ENCODE data around the gene CACNB2. TPM values are rescaled to one million over a fixed set of nuclear protein-coding genes. Genes with fewer than 3 reads are reported as not detected.
"Not testable (repeated sequence)": the region's sequence is repeated elsewhere in the genome, so short reads cannot be mapped to it uniquely, and the experiment has no call there.

The CACNB2 gene
- total and polyA plus RNA-seq, 12 donors: 4.3 to 82.3 (median 12.9) TPM

DNA sequence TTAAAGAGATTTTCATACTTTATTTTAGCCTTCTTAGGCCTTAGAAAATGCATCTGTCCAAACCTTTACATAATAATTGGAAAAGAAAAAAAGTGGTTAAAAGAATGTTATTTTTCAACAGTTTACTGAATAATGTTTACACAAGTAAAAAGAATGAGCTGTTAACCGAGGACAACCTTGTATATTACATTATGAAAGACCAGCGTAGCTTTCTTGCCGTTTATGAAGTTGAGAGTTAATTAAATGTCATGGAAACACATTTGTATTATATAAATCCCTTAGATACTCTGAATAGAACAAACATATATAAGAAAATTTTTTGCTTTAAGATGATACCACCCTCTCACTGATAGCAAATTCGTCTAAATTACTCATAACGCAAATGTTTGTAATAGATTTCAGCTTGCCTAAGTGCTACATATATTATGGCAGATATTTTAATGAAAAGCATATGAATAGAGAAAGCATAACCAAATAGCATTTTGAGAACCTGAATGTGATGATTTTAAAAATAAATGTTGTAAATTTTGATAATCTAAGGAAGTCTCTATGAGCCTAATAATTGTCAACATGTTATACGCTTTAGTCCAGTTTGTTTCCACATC lies 9.1 kb downstream of the CACNB2 start:
- DNase-seq: no peak
- Histone ChIP-seq H3K9me3 (replicated peaks in 1 of 3) (no peaks in the 10 kb centered on the region), H3K27ac (no peak overlapping the region), H3K36me3 (replicated peaks in 1 of 2) (no peaks in the 10 kb centered on the region), H3K27me3 (no peaks in the 10 kb centered on the region), H3K4me1 (replicated peaks in 1 of 2) (no peaks in the 10 kb centered on the region), H3K4me3 (no peak overlapping the region)
- no peak for TF ChIP-seq POLR2A (IDR thresholded peaks at IDR 0.05)
- TF ChIP-seq, protein P1, sequence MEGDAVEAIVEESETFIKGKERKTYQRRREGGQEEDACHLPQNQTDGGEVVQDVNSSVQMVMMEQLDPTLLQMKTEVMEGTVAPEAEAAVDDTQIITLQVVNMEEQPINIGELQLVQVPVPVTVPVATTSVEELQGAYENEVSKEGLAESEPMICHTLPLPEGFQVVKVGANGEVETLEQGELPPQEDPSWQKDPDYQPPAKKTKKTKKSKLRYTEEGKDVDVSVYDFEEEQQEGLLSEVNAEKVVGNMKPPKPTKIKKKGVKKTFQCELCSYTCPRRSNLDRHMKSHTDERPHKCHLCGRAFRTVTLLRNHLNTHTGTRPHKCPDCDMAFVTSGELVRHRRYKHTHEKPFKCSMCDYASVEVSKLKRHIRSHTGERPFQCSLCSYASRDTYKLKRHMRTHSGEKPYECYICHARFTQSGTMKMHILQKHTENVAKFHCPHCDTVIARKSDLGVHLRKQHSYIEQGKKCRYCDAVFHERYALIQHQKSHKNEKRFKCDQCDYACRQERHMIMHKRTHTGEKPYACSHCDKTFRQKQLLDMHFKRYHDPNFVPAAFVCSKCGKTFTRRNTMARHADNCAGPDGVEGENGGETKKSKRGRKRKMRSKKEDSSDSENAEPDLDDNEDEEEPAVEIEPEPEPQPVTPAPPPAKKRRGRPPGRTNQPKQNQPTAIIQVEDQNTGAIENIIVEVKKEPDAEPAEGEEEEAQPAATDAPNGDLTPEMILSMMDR (IDR thresholded peaks at IDR 0.05): no peak
- 83 to 88% (median 87%) methylated on average over 6 of the region's 6 CpGs for WGBS, 4 donors
- intact Hi-C loops (cut with DNase I): no loop called here

DNA sequence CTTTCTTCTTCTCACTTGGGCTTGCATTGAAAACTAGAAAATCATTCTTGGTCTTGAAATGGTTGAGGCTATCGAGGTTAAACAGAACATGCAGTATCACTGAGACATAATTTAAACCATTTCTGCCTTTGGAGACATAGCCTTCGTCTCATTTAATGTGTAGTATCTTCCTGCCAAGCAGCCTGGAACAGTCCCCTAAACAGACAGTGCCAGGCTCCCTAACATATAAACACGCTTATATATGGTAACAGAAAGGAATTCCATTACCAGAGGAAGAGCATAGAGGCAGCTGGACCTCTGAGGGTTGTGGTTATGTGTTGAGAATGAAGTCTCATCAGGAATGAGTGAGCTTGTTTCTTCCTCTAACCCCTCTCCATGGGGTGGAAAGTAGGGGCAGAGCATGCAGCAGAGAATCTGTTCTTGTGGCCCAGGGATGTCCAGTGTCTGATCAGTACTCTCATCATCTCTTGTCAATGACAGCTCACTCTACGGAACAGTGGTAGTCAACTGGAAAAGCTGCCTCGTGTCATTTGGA lies 11.2 kb downstream of the CACNB2 start:
- Histone ChIP-seq H3K27me3 (no peaks in the 10 kb centered on the region), H3K4me1 (replicated peaks in 1 of 2) (no peaks in the 10 kb centered on the region), H3K4me3 (no peak overlapping the region), H3K36me3 (replicated peaks in 1 of 2) (no peaks in the 10 kb centered on the region), H3K9me3 (replicated peaks in 1 of 3) (no peaks in the 10 kb centered on the region), H3K27ac (no peak overlapping the region)
- WGBS, 4 donors: 80 to 91% (median 89%) methylated on average over 5 of the region's 5 CpGs
- DNase-seq: no peak
- intact Hi-C loops (cut with DNase I): no loop called here
- TF ChIP-seq, protein P1 (IDR thresholded peaks at IDR 0.05): no peak
- no peak for TF ChIP-seq POLR2A (IDR thresholded peaks at IDR 0.05)

DNA sequence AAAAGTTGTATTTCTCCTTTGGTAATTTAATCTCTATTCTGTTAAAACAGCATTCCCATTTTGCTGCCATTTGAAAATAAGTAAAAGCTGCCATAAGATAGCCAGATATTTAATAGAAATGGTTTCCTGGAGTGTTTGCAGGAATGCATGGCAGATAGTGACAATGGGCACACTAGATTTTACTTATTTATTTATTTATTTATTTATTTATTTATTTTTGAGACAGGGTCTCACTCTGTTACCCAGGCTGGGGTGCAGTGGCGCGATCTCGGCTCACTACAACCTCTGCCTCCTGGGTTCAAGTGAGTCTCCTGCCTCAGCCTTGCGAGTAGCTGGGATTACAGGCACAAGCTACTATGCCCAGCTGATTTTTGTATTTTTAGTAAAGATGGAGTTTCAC lies 13.2 kb downstream of the CACNB2 start:
- WGBS, 4 donors: 97 to 99% (median 98%) methylated on average over 4 of the region's 4 CpGs

GRCh38 chr10:18155321-18155720 lies 15.1 kb downstream of the CACNB2 start:
- Histone ChIP-seq H3K4me3 (no peak overlapping the region), H3K27ac (no peak overlapping the region), H3K9me3 (replicated peaks in 1 of 3) (no peaks in the 10 kb centered on the region), H3K36me3 (replicated peaks in 1 of 2) (no peaks in the 10 kb centered on the region), H3K27me3 (no peaks in the 10 kb centered on the region), H3K4me1 (replicated peaks in 1 of 2) (peaks cover 0 to 20% of the 10 kb centered on the region in 2 donors)
- no peak for TF ChIP-seq POLR2A (IDR thresholded peaks at IDR 0.05)
- TF ChIP-seq, protein P1 (IDR thresholded peaks at IDR 0.05): no peak
- intact Hi-C loops (cut with DNase I): no loop called here
- no peak for DNase-seq

More for the DNA sequence above, 13.2 kb downstream of the CACNB2 start:
- H3K4me3 ChIP-seq; H3K36me3 ChIP-seq (replicated peaks in 1 of 2); H3K4me1 ChIP-seq (replicated peaks in 1 of 2); H3K27ac ChIP-seq; intact Hi-C loops (cut with DNase I); DNase-seq; H3K9me3 ChIP-seq (replicated peaks in 1 of 3); H3K27me3 ChIP-seq: not testable (repeated sequence)

DNA sequence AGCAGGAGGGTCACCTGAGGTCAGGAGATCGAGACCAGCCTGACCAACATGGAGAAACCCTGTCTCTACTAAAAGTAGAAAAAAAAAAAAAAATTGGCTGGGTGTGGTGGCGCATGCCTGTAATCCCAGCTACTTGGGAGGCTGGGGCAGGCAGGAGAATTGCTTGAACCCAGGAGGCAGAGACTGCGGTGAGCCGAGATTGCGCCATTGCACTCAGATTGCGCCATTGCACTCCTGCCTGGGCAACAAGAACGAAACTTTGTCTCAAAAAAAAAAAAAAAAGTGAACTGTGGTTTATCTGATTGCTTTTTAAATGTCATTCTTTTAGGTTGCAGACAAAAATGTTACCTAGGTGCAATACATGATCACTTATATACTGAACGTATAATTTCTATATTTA lies 16.6 kb downstream of the CACNB2 start:
- not testable (repeated sequence) for H3K27ac ChIP-seq

More for the DNA sequence above, 16.6 kb downstream of the CACNB2 start:
- H3K36me3 ChIP-seq (replicated peaks in 1 of 2); DNase-seq; intact Hi-C loops (cut with DNase I); H3K4me3 ChIP-seq; H3K27me3 ChIP-seq; H3K9me3 ChIP-seq (replicated peaks in 1 of 3): not testable (repeated sequence)
- peaks cover 0 to 20% of the 10 kb centered on the region in 2 donors for H3K4me1 ChIP-seq (replicated peaks in 1 of 2)
- WGBS, 4 donors: 81 to 86% (median 82%) methylated on average over 8 of the region's 8 CpGs

Data from adrenal gland (tissue), 12 donors.